GM21786 (cell line): Measurements from ENCODE around the gene CDH12.
"Not testable (repeated sequence)": the region's sequence is repeated elsewhere in the genome, so short reads cannot be mapped to it uniquely, and the experiment has no call there.

Source experiments
- ATAC-seq: cut with Tn5 transposase; IDR thresholded peaks from one replicate; pipeline ENCODE4 v1.9.1; 2021; ENCODE audit not compliant: unreplicated experiment

Gene CDH12

GRCh38 chr5:22852807-22853660 lies at the start of gene CDH12:
CDH12 (minus strand) TSS chr5:22853344.
- ATAC-seq, result no peak

GRCh38 chr5:22901885-22902284 lies 48.7 kb upstream of the CDH12 start:
- ATAC-seq, result no peak

- no peak for ATAC-seq
These were observed 47.7 kb upstream of the CDH12 start for GRCh38 chr5:22900801-22901310.

- ATAC-seq, result no peak
These were observed 46.2 kb upstream of the CDH12 start for GRCh38 chr5:22899341-22899740.

- ATAC-seq, result no peak
These were observed 43.0 kb upstream of the CDH12 start for GRCh38 chr5:22896152-22896551.

- no peak for ATAC-seq
These were observed 39.3 kb upstream of the CDH12 start for GRCh38 chr5:22892441-22892840.

GRCh38 chr5:22889720-22890119 lies 36.6 kb upstream of the CDH12 start:
- no peak for ATAC-seq

GRCh38 chr5:22887566-22887965 lies 34.4 kb upstream of the CDH12 start:
- no peak for ATAC-seq

GRCh38 chr5:22858911-22859310 lies 5.8 kb upstream of the CDH12 start:
- ATAC-seq, result not testable (repeated sequence)

GRCh38 chr5:22855824-22856223 lies 2.7 kb upstream of the CDH12 start:
- ATAC-seq, result no peak

- no peak for ATAC-seq
These were observed 2.2 kb downstream of the CDH12 start for GRCh38 chr5:22850981-22851380.

GRCh38 chr5:22846693-22847092 lies 6.5 kb downstream of the CDH12 start:
- ATAC-seq, result no peak

GRCh38 chr5:22844636-22845035 lies 8.5 kb downstream of the CDH12 start:
- ATAC-seq, result no peak

GRCh38 chr5:22844155-22844554 lies 9.0 kb downstream of the CDH12 start:
- ATAC-seq, result no peak

- no peak for ATAC-seq
These were observed 10.6 kb downstream of the CDH12 start for GRCh38 chr5:22842574-22842973.

- ATAC-seq, result no peak
These were observed 15.3 kb downstream of the CDH12 start for GRCh38 chr5:22837803-22838202.

- no peak for ATAC-seq
These were observed 17.5 kb downstream of the CDH12 start for GRCh38 chr5:22835686-22836085.

- no peak for ATAC-seq
These were observed 59.7 kb downstream of the CDH12 start for GRCh38 chr5:22793463-22793862.

GRCh38 chr5:22787807-22788206 lies 65.3 kb downstream of the CDH12 start:
- no peak for ATAC-seq

- ATAC-seq, result no peak
These were observed 65.7 kb downstream of the CDH12 start for GRCh38 chr5:22787398-22787797.

- ATAC-seq, result no peak
These were observed 72.4 kb downstream of the CDH12 start for GRCh38 chr5:22780756-22781155.

GRCh38 chr5:22779499-22779898 lies 73.6 kb downstream of the CDH12 start:
- ATAC-seq, result no peak

GRCh38 chr5:22776285-22776684 lies 76.9 kb downstream of the CDH12 start:
- ATAC-seq, result no peak
